NCI-H187 (cell line): ENCODE measurements around the gene PLA2G4B.
A peak's percentile ranks its signal among the peaks of the same experiment; 100 is the strongest.

Experiments
- DNase-seq, 2 experiments: peaks; one replicate each; lab custom pipeline; 2025; lab: John Stamatoyannopoulos, UW

The PLA2G4B gene, protein sequence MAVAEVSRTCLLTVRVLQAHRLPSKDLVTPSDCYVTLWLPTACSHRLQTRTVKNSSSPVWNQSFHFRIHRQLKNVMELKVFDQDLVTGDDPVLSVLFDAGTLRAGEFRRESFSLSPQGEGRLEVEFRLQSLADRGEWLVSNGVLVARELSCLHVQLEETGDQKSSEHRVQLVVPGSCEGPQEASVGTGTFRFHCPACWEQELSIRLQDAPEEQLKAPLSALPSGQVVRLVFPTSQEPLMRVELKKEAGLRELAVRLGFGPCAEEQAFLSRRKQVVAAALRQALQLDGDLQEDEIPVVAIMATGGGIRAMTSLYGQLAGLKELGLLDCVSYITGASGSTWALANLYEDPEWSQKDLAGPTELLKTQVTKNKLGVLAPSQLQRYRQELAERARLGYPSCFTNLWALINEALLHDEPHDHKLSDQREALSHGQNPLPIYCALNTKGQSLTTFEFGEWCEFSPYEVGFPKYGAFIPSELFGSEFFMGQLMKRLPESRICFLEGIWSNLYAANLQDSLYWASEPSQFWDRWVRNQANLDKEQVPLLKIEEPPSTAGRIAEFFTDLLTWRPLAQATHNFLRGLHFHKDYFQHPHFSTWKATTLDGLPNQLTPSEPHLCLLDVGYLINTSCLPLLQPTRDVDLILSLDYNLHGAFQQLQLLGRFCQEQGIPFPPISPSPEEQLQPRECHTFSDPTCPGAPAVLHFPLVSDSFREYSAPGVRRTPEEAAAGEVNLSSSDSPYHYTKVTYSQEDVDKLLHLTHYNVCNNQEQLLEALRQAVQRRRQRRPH

DNA sequence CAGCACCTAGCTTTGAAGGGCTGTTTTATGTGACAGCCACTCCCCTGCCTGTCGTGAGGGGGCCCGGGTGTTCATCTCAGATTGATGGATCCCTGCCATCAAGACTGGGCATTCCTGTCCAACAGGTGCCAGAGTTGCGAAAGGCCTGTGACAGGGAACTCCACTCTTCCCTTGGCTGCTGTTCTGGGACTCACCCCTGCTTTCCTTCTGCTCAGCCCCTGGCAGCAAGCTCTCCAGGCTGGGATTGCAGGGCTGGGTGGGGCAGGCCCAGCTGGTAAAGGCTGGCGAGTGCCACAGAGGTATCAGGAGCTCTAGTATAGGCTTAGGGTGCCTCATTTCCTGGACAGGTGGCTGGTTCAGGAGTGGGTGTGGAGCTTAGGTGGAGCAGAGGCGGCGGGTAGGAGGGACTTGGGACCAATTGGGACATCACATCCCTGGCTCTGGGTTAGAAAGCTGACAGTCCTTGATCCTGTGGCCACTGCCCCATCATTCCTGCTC is at the start of gene PLA2G4B:
PLA2G4B (plus strand) TSS at position 448 of the 498 bp plus-strand sequence. CDS start 67 bp downstream, outside the sequence.
- DNase-seq: no peak

DNA sequence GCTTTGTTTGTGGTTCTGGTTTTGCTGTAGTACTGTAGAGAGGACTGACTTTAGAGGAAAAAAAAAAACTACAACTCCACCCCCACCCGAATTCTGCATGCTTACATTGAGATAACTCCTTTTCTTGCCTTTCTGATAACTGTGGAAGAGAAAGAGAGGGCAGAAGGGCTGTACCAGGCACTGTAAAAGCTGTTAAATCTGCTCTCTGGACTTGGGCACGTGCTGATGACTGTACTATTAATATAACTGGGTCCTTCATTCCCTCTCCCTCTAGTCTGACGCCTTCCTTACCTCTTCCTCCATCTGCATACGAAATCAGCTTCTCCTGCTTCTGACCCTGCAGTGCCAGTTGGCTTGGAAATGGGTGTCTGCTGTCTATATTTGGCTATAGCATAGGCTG is 49.4 kb upstream of the PLA2G4B start:
- no peak for DNase-seq

DNA sequence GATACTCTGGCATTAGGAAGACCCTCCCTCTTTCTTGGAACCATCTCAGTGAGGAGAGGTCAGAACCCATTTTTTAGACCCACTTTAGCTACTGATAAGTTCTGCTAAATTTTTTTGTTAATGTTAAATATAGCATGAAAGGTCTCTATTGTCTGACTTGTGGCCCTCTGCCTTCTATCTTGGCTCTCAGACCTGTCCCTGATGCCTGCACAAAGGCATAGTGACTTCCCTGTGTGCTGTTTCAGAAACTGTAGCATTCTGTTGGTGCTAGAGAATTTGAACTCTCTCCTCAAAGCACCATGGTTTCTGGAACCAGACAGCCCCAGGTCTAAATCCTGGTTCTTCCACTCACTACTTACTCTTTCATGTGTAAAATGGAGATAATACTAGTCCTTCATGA is 49.0 kb upstream of the PLA2G4B start:
- DNase-seq: no peak

DNA sequence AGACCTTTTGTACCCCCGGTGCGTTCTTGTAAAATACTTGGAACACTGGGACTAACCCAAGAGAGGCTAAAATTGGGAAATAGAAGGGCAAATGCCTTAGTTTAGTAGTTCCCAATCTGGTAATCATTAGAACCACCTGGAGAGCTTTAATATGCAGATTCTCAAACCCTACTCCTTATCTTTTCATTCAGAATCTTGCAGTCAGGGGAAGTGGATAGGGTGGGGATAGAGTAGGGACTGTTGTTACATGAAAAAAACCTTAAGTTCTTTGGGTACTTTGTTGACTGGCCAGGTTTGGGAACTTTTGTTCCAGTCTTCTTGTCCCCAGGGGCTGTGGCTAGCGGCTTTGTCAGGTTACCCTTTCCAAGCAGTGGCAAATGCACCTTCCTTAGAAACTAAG is 48.5 kb upstream of the PLA2G4B start:
- no peak for DNase-seq

DNA sequence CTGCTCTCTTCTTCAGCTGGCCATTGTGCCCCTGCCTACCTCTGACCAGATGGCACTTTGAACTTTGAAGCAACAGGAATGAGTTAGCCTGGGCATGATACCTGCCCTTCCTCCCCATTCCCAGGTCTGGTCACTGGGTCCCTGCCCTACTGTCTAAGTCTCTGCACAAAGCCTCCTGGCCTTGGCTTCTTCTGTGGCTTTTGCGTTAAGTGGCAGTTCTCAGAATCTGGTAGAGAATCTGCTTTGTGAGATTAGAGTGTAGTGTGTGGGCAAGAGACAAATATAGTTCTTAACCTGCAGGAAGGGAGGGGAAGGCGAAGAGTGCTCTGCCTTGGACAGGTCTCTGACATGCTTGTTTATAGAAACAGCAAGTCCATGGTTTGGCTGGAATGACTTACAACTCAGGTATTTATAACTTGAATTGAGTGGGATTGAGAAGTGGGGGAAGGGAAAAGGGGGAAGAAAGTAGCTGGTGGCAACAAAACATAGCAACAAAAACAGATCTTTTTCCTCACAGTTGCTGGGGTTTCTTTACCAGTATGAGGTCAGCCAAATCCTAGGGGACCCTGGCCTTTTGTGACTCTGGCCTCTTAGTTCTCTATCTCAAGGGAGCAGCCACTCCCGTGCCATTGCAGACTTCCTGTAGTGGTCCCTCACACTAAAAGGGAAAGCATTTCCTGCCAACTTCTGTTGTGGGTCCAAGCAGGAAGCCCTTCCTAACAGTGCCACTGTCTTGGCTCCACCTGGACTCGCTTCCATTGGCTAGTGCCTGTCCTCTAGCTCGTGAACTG is 47.7 kb upstream of the PLA2G4B start:
- DNase-seq: no peak

DNA sequence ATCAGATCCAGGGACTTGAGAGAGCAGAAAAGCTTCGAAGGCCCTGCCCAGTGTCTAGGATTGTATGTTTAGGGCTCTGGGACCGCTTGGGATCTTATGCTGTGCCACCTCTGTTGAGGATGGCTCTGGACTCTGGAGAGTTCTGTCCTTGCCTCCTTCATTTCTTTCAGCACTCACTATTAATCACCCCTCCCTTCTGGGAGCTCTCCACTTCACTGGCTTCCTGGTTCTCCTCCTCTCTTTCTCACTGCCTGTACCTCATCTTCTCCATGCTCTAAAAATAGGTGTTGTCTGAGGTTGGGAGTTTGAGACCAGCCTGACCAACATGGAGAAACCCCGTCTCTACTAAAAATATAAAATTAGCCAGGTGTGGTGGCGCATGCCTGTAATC is 47.1 kb upstream of the PLA2G4B start:
- no peak for DNase-seq

DNA sequence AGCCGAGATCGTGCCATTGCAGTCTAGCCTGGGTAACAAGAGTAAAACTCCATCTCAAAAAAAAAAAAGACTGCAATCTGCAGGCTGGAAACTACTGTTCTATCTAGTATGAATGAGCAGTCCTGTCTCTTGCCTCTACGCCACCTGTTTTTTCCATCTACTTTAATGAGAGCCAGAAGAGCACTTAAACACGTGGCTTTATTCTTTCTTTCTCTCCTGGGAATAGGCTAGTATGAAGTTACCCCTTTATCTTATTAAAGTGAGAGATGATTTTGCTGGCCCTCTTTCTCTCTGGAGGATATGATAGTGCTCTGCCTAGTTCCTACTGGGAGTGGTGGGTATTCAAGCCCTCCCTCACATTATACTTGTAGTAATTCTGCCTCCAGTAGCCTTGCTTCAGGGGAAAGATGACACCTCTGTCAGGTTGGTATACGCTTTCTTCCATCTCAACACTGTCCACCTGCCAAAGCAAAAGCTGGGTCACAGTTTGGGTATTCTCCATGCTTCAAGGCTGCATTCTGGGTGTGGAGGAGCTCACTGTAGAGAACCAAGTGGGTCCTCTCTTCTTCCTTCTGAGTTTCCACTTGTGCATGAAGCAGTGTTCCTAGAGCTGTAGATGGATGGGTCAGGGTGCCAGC is 46.5 kb upstream of the PLA2G4B start:
- DNase-seq: peak; percentile 57 to 66

DNA sequence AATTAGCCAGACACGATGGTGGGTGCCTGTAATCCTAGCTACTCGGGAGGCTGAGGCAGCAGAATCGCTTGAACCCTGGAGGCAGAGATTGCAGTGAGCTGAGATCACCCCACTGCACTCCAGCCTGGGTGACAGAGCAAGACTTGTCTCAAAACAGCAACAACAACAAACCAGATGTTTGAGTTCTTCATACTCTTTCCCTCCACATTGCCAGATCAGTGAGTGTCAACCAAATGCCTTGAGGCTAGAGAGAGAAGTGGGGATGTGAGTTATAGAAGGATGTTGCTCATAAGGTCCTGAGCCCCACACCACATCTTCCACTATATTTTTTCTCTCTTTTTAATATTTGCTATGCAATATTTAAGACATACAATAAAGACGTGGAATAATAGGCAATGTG is 44.6 kb upstream of the PLA2G4B start:
- no peak for DNase-seq

DNA sequence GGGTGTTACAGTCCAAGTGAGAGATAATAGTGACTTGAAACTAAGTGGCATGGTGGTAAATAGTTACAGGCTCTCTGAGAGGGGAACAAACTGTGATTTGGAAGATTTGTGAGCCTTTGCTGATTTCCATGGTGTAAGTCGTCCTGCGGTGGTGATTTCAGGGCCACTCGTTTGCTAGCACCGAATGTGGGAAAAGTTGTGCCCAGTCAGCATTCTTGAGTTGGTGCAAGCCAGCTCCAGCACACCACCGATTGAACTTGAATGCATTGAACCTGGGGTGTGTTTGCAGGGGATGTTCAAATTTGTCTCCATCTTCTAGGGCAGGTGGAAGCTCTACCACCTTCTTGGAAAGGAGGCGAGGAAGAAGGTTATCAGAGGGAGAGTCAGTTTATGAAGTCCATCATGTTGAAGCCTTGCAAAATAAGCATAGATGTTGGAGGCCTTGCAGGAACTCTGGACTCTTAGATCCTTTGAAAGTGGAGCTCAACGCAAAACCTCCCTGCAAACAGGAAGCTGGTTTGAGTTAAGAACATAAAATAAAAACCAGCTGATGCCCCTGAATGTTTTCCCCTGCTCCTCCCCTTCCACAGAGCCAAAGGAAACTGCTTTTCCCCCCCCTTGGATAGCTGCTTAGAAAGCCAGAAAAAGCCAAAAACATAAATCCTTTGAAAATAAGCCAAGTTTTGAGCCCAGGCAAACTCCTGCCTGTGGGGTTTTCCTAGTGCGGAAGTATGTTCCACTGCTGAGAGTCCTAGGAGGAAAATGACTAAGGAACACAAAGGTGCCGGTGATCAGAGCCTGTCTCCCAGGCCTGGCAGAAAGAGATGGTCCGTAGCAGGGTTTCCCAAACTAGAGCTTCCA is 42.4 kb upstream of the PLA2G4B start:
- DNase-seq: no peak

DNA sequence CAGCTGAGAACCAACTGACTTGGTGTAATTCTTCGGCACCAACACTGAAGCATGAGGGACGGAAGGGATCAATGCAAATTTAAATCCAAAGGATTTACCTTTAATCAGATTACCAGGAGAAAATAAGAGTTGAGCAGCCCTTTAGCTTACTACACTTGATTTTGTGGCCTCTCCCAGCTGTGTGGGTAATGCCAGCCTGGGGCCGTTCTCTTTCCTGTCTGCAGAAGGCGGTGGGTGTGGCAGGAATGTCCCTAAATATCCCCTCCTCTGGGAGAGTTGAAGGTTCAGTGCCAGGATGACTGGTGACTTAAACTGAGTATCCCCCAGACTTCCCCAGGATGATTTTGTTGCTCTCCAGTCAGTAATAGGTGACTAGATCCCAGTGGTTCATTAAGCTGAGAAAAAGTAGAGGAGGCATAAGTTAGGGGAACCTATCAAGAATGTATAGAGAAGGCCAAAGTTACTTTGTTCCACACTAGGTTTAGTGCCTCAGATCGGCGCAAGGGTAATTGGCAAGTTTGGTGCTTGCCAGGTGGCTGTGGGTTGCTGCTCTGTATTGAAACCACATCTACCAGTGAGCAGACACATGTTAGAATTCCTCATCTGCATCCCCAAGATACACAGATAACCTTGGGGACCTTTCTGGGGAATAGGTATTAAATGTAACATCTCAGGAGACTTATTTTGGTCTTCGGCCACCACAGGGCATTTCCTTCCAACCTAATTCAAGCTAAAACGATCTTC is 41.3 kb upstream of the PLA2G4B start:
- no peak for DNase-seq

DNA sequence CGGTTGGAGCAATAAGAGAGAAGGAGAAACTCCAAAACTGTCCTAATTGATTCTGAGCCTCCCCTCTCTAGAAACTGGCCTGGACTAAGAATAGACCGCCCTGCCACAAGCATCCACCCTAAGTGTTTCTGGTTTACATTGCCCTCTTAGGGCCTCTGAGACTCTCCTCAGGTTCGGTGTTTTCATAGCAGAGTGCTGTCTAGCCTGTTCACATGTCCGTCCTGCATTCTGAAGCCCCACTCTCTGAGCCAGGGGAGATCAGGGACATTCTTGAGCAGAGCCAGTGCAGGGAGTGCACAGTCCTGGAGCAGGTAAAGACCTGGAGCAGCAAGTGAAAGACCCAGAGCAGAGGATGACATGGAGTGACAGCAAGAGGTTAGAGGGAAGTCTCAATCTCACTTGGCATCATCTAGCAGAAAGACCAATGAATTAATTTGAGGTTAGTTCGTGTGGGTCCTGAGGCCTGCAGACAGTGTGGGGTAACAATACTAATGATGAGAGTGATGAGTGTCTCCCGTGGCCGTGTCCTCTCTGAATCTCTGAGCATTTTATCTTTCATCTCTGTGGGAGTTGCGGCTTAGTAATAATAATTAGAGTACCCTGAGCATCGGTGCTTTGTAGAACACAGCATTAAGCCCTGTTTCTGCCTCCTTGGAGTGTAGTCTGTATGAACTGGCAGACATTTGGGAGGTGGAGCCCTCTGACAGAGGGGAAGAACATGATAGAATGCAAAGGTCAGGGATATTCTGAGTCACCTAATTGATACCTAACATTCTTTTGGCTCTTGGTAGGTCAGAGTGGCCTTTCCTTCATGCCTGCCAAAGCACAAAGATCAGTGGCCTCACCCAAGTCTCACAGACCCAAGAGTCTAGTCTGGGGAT is 39.8 kb upstream of the PLA2G4B start:
- DNase-seq: no peak

DNA sequence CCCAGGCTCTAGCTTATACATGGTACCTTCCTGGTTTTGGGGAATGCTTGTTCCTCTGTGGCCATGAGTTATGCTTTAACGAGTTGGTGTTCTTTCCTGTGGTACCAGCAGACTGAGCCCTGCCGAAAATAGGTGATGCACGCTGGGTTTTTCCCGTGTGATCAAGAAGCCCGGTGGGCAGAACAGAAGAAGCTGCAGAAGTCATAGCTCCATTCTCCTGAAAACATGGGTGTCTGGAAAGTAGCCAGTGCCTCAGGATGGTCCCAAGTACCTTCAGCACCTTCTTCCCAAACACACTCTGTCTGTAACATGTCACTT is 39.2 kb upstream of the PLA2G4B start:
- DNase-seq: no peak

DNA sequence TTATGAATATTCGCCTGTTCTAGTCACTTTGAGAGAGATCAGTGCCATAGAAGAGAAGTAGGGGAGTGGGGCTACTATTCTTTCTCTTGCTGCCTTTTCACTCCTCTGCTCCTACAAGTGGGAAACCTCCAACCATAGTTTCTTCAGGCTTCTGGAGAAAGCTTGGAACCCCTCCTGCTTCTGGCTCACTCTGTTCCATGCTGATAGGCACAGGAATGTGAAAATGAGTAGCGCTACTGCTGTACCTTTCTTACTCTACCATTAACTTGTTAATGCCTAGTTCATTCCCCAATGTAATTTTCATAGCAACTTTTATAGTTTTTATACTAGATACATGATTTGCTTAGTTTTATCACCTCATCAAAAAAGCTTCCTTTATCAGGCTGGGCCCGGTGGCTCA is 37.5 kb upstream of the PLA2G4B start:
- no peak for DNase-seq

DNA sequence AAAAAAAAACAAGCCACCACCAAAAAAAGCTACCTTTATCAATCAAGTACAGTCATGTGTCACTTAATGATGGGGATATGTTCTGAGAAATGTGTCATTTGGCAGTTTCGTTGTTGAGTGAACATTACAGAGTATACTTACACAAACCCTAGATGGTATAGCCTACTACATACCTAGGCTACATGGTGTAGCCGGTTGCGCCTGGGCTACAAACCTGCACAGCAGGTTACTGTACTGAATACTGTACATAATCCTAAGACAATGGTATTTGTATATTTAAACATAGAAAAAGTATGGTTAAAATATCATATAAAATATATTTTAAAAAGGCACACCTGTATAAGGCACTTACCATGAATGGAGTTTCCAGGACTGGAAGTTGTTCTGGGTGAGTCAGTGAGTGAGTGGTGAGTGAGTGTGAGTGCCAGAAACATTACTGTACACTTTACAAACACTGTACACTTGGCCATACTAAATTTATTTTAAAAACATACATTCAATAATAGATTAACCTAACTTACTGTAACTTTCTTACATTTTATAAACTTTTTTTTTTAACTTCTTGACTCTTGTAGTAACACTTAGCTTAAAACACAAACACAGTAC is 36.7 kb upstream of the PLA2G4B start:
- no peak for DNase-seq

DNA sequence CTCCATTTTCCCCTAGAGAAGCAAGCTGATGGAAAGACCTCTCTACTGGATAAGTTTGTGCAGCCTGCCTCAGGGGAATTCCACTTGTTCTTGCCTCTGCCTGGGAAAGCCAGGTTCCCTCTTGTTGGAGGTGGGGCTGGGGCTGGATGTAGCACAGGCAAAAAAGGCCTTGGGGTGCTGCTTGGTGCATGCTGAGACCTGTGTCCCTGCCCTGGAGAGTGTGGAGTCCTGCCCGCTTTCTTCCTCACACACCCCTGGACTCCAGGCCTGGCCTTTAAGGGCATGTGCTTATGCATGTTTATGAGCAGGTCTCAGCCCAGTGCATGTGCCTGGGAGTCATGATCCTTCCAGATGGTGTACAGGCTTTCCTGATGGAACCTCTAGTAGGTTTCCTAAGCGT is 34.3 kb upstream of the PLA2G4B start:
- no peak for DNase-seq

DNA sequence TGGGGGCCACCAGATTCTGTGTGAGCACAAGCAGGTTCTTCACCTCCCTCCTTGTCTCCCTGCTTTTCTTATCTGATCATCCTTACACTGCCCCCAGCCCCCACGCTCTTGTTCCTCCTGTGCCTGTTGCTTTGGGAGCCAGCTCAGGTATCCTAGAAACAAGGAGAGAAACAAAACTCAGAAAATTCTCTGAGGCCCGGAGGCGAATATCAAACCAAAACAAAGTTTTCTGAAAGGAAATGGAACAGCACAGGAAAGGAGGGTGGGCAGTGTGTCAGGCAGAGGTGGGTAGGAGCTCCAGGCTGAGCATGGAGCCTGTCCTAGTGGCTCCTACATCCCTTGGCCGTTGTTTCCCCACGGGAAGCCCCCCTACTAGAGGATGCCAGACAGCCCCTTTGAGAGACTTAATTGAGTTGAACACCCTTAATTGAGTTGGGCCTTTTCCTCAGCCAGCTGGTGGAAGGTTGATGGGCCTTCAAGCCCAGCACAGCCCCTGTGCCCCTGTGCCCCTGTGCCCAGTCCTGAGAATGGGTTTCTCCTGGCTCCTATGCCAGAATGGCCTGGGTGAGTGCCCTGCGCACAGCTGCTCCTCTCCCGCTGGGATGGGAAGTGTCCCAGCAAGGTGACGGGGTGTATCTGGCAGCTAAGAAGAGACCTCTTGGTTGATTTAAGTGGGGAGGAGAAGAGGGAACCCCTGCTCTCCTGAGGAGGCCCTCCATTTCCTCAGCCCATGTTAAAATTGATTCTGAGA is 33.6 kb upstream of the PLA2G4B start:
- no peak for DNase-seq

DNA sequence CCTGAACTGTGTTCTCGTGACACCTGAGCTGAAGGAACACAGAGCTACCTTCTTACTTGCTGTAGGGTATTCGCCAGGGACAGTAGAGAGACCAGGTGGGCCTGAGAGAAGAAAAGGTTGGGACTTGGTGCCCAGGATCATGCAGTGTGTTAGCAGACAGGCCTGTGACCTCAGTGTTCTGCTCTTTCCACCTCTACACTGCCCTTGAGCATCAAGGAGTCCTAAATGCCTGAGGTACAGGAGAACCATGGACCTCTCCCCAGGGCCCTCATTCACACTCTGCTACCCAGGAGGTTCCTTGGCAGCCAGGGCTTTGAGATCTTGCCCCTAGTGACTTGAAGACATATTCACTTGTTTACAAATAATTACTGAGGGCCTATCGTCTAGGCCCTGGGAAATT is 32.9 kb upstream of the PLA2G4B start:
- DNase-seq: no peak
